HepG2 (cell line): Measurements from ENCODE around the gene SULT1B1. TPM values are rescaled to one million over a fixed set of nuclear protein-coding genes. Genes with fewer than 3 reads are reported as not detected.
A peak's percentile ranks its signal among the peaks of the same experiment; 100 is the strongest.

Experiments
- CBX5 ChIP-seq: sonication (generic); formaldehyde crosslinking; IDR thresholded peaks from 2 replicates; pipeline ENCODE4 v1.4.0; 2020; ENCODE audit warnings: missing genetic modification reagents, borderline replicate concordance
- CENPT ChIP-seq: sonication (generic); formaldehyde crosslinking; IDR thresholded peaks from 2 replicates; pipeline ENCODE4 v1.8.0; 2022; ENCODE audit warnings: low read depth, mild to moderate bottlenecking, moderate library complexity, missing genetic modification reagents
- CSRNP2 ChIP-seq: sonication (generic); formaldehyde crosslinking; conservative IDR thresholded peaks from 2 replicates; pipeline ENCODE4 v1.8.0; 2022; ENCODE audit warnings: low read depth, missing genetic modification reagents
- FOXO1 ChIP-seq: sonication (generic); formaldehyde crosslinking; IDR thresholded peaks from 2 replicates; pipeline ENCODE4 v1.4.0; 2020; ENCODE audit warnings: missing genetic modification reagents
- GLI4 ChIP-seq: sonication (generic); formaldehyde crosslinking; IDR thresholded peaks from 2 replicates; pipeline ENCODE4 v1.5.1; 2020; ENCODE audit warnings: missing genetic modification reagents, mild to moderate bottlenecking, moderate library complexity, borderline replicate concordance
- HDAC2 ChIP-seq: sonication (generic); formaldehyde crosslinking; IDR thresholded peaks from 2 replicates; pipeline ENCODE4 v1.4.0; 2020; ENCODE audit warnings: missing genetic modification reagents
- HNF1B ChIP-seq: sonication (generic); formaldehyde crosslinking; IDR thresholded peaks from 2 replicates; pipeline ENCODE4 v1.5.1; 2020; ENCODE audit warnings: mild to moderate bottlenecking, moderate library complexity, missing genetic modification reagents
- HNRNPL ChIP-seq: fragments of 200-400 bp; formaldehyde crosslinking; IDR thresholded peaks from 2 replicates; pipeline ENCODE4 v1.6.1; 2017; ENCODE audit warnings: mild to moderate bottlenecking, low read depth, low read length
- IKZF4 ChIP-seq: sonication (generic); formaldehyde crosslinking; IDR thresholded peaks from 2 replicates; pipeline ENCODE4 v1.5.1; 2020; ENCODE audit warnings: borderline replicate concordance, mild to moderate bottlenecking, low read depth, missing genetic modification reagents; ENCODE audit errors: not compliant biosample characterization
- IRF1 ChIP-seq: sonication (generic); formaldehyde crosslinking; IDR thresholded peaks from 2 replicates; pipeline ENCODE4 v1.4.0; 2020; ENCODE audit warnings: low read depth, mild to moderate bottlenecking, missing genetic modification reagents
- KDM3A ChIP-seq: IDR thresholded peaks from 2 replicates; pipeline ENCODE4 v1.6.1; 2018; ENCODE audit warnings: low read depth, missing compliant biosample characterization
- KDM6A ChIP-seq: IDR thresholded peaks from 2 replicates; pipeline ENCODE4 v1.6.1; 2016; ENCODE audit warnings: low read depth
- KLF16 ChIP-seq, 2 experiments: sonication (generic) in 1 of 2; formaldehyde crosslinking in 1 of 2; IDR thresholded peaks; 2 replicates each; pipeline versions ENCODE4 v1.6.1 to v1.8.0; 2016 to 2023; ENCODE audit warnings: missing genetic modification reagents in 2 of 2, missing compliant biosample characterization in 1 of 2
- NCOR1 ChIP-seq: fragments of 200-600 bp; sonication (generic); IDR thresholded peaks from 2 replicates; pipeline ENCODE4 v1.7.0; 2017; ENCODE audit warnings: antibody characterized with exemption, low read length, borderline replicate concordance
- NFE2L1 ChIP-seq: sonication (generic); formaldehyde crosslinking; IDR thresholded peaks from 2 replicates; pipeline ENCODE4 v1.4.0; 2020; ENCODE audit warnings: missing genetic modification reagents, mild to moderate bottlenecking, borderline replicate concordance
- NR2F1 ChIP-seq, 2 experiments: fragments of 450-650 bp in 1 of 2; formaldehyde crosslinking in 1 of 2; IDR thresholded peaks; 2 replicates each; pipeline versions ENCODE4 v1.5.0 to v1.6.1; 2016 to 2020; ENCODE audit warnings: mild to moderate bottlenecking in 1 of 2, missing compliant biosample characterization in 1 of 2, missing genetic modification reagents in 1 of 2, moderate library complexity in 1 of 2
- PCBP2 ChIP-seq: fragments of 200-400 bp; formaldehyde crosslinking; optimal IDR thresholded peaks from 2 replicates; pipeline ENCODE3; 2018; ENCODE audit warnings: low read length, low read depth; ENCODE audit not compliant: poor library complexity, severe bottlenecking
- PITX1 ChIP-seq: sonication (generic); formaldehyde crosslinking; IDR thresholded peaks from 2 replicates; pipeline ENCODE4 v1.5.1; 2020; ENCODE audit warnings: mild to moderate bottlenecking, missing genetic modification reagents
- PTBP1 ChIP-seq: fragments of 200-400 bp; formaldehyde crosslinking; IDR thresholded peaks from 2 replicates; pipeline ENCODE4 v1.6.1; 2018; ENCODE audit warnings: low read length, low read depth; ENCODE audit not compliant: poor library complexity, severe bottlenecking
- RFX1 ChIP-seq: fragments of 450-650 bp; IDR thresholded peaks from 2 replicates; pipeline ENCODE4 v1.6.1; 2017
- TRIM24 ChIP-seq: sonication (generic); formaldehyde crosslinking; IDR thresholded peaks from 2 replicates; pipeline ENCODE4 v1.8.0; 2022; ENCODE audit warnings: mild to moderate bottlenecking, missing genetic modification reagents
- TSC22D2 ChIP-seq: sonication (generic); formaldehyde crosslinking; IDR thresholded peaks from 2 replicates; pipeline ENCODE4 v1.5.1; 2020; ENCODE audit warnings: missing genetic modification reagents, mild to moderate bottlenecking, borderline replicate concordance
- ZBTB3 ChIP-seq: sonication (generic); formaldehyde crosslinking; IDR thresholded peaks from 2 replicates; pipeline ENCODE4 v1.4.0; 2020; ENCODE audit warnings: low read depth, mild to moderate bottlenecking, moderate library complexity, missing genetic modification reagents, borderline replicate concordance
- ZNF121 ChIP-seq: sonication (generic); formaldehyde crosslinking; IDR thresholded peaks from 2 replicates; pipeline ENCODE4 v1.5.0; 2020; ENCODE audit warnings: mild to moderate bottlenecking, missing genetic modification reagents
- ZNF260 ChIP-seq: sonication (generic); formaldehyde crosslinking; IDR thresholded peaks from 2 replicates; pipeline ENCODE4 v1.4.0; 2020; ENCODE audit warnings: missing genetic modification reagents, low read depth, mild to moderate bottlenecking, borderline replicate concordance
- ZNF326 ChIP-seq: sonication (generic); formaldehyde crosslinking; IDR thresholded peaks from 2 replicates; pipeline ENCODE4 v1.4.0; 2020; ENCODE audit warnings: missing genetic modification reagents, borderline replicate concordance
- ZNF530 ChIP-seq: sonication (generic); formaldehyde crosslinking; IDR thresholded peaks from 2 replicates; pipeline ENCODE4 v1.5.0; 2020; ENCODE audit warnings: low read depth, mild to moderate bottlenecking, missing genetic modification reagents
- ZNF724P ChIP-seq: sonication (generic); formaldehyde crosslinking; IDR thresholded peaks from 2 replicates; pipeline ENCODE4 v1.8.0; 2022; ENCODE audit warnings: missing genetic modification reagents, borderline replicate concordance
- ZNF782 ChIP-seq: sonication (generic); formaldehyde crosslinking; IDR thresholded peaks from 2 replicates; pipeline ENCODE4 v1.4.0; 2020; ENCODE audit warnings: missing genetic modification reagents, mild to moderate bottlenecking, borderline replicate concordance
- polyA plus RNA-seq, 8 experiments: library from polyadenylated mRNA; depleted of rRNA in 3 of 8; stranded (reverse) in 7 of 8; unstranded in 1 of 8; fragments of >200 nt; fragmentation: Illumina TruSeq in 4 of 8; extraction: Trizol in 4 of 8; gene quantifications; 2 replicates each; pipeline versions ENCODE4 v1.2.1 to v1.2.3, GENCODE V29; 2011 to 2016; ENCODE audit warnings: low read depth in 4 of 8, missing spikeins in 1 of 8, mixed read lengths in 1 of 8; ENCODE audit not compliant: insufficient read depth in 1 of 8
- total RNA-seq, 5 experiments: library from RNA; depleted of rRNA; stranded (reverse); fragments of >200 nt; fragmentation: Illumina TruSeq; extraction: Trizol; gene quantifications; 2 replicates each; pipeline ENCODE4 v1.2.3, GENCODE V29; 2016; ENCODE audit warnings: low read depth in 1 of 5

Gene SULT1B1
- total and polyA plus RNA-seq, 2 of the 13 experiments (the other 11 are each of a cell fraction or from before 2014, with no cell fraction given): 0.20 to 0.25 TPM

GRCh38 chr4:69713593-69713992 lies 46.8 kb downstream of the SULT1B1 start (continued):
- TF ChIP-seq TRIM24 (CRISPR knock-in tag) (peak; percentile 95), NFE2L1 (CRISPR knock-in tag) (no peak), KDM3A (no peak), ZNF782 (CRISPR knock-in tag) (no peak), CSRNP2 (CRISPR knock-in tag) (no peak), ZNF530 (CRISPR knock-in tag) (no peak), KDM6A (no peak), RFX1 (no peak), CENPT (no peak), PCBP2 (no peak), HNRNPL (no peak), TSC22D2 (CRISPR knock-in tag) (no peak), IKZF4 (no peak), ZNF121 (CRISPR knock-in tag) (no peak), CBX5 (CRISPR knock-in tag) (peak; percentile 57; the same call in 1 of the 2 replicates), ZNF724P (CRISPR knock-in tag) (no peak), FOXO1 (CRISPR knock-in tag) (no peak), KLF16 (CRISPR knock-in tag; IDR thresholded peaks at IDR 0.05) (peak in 1 of 2 experiments; percentile 74; a peak in 1 of 4 replicates), HDAC2 (CRISPR knock-in tag) (peak; percentile 60; the same call in 1 of the 2 replicates), NCOR1 (no peak; the same call in 1 of the 2 replicates), ZNF326 (CRISPR knock-in tag) (no peak), GLI4 (CRISPR knock-in tag) (no peak), ZNF260 (no peak), PITX1 (CRISPR knock-in tag) (no peak), NR2F1 (CRISPR knock-in tag; IDR thresholded peaks at IDR 0.05) (0 out of 4 replicates have a peak, but pooled peaks of 1 of the 2 experiments have one; percentile 29), IRF1 (CRISPR knock-in tag) (no peak), PTBP1 (no peak), HNF1B (CRISPR knock-in tag) (peak; percentile 77), ZBTB3 (CRISPR knock-in tag) (no peak)
